BLaER1 treated with 17β-estradiol and CSF1 and Interleukin-3, amounts not matched to agents 10 nM and 100 nM (cell line): ENCODE measurements around the gene FGFRL1.
"Not testable (repeated sequence)": the region's sequence is repeated elsewhere in the genome, so short reads cannot be mapped to it uniquely, and the experiment has no call there.

ENCODE experiments used
- H3K27ac ChIP-seq, 11 experiments: shearing (Covaris generic); formaldehyde crosslinking; 2 replicates each; pipeline ENCODE4 v1.8.1; 2022
- H3K27me3 ChIP-seq, 11 experiments: shearing (Covaris generic); formaldehyde crosslinking; 2 replicates each; pipeline ENCODE4 v1.8.1; 2022
- H3K36me3 ChIP-seq, 11 experiments: shearing (Covaris generic); formaldehyde crosslinking; 2 replicates each; pipeline ENCODE4 v1.8.1; 2022
- H3K4me1 ChIP-seq, 10 experiments: shearing (Covaris generic); formaldehyde crosslinking; 2 replicates each; pipeline ENCODE4 v1.8.1; 2022
- H3K4me2 ChIP-seq, 11 experiments: shearing (Covaris generic); formaldehyde crosslinking; 2 replicates each; pipeline ENCODE4 v1.8.1; 2022
- H3K4me3 ChIP-seq, 10 experiments: shearing (Covaris generic); formaldehyde crosslinking; 2 replicates each; pipeline ENCODE4 v1.8.1; 2022
- H3K9ac ChIP-seq, 11 experiments: shearing (Covaris generic); formaldehyde crosslinking; 2 replicates each; pipeline ENCODE4 v1.8.1; 2022
- H3K9me3 ChIP-seq, 11 experiments: shearing (Covaris generic); formaldehyde crosslinking; replicated peaks in 1 of 11; 2 replicates each; pipeline ENCODE4 v1.8.1; 2022
- H4K20me1 ChIP-seq, 11 experiments: shearing (Covaris generic); formaldehyde crosslinking; 2 replicates each; pipeline ENCODE4 v1.8.1; 2022
- Cebpa-rat ChIP-seq, 11 experiments: shearing (Covaris generic); IDR thresholded peaks; 2 replicates each; pipeline ENCODE4 v1.8.1; 2022

The FGFRL1 gene

DNA sequence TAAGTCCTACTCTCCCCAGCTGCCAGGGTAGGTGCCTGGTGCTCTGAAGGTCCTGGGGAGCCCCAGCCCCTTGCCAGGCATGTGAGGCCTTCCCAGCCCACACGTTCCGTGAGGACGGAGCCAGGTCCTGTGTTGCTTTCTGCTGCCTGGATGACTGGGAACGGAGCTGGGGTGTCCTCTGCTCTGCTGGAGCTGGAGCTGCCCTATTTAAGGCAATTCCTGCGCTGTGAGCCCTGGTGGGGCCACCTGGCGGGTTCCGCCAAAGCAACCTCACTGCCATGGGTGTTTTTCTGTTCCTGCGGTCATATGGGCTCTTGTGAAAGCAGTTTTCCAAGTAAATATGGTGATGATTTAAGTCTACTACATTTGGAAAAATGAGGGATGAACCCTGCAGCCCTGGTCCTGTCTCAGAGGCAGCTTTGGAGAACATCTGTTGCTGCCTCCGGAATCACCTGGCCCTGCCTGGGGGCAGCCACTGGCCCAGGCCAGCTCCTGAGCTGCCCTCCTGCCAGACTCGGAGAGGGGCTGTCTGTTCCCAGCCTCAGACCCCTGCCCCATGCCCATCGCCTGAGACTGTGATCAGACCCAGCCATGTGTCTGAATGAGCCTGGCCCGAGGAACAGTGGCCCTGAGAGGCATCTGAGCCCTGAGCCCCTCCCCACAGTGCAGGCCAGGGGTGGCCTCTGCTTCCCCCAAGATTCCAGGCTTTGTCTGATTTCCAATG lies 33.2 kb downstream of the FGFRL1 start:
- H3K27ac ChIP-seq = peak overlapping the region in 6 of 11 experiments; percentile 28 to 64 (median 38); a peak in 8 of 22 replicates
- H3K36me3 ChIP-seq = no peaks in the 10 kb centered on the region
- H3K9ac ChIP-seq = peak overlapping the region in 2 of 11 experiments; percentile 35 to 50; a peak in 3 of 22 replicates

DNA sequence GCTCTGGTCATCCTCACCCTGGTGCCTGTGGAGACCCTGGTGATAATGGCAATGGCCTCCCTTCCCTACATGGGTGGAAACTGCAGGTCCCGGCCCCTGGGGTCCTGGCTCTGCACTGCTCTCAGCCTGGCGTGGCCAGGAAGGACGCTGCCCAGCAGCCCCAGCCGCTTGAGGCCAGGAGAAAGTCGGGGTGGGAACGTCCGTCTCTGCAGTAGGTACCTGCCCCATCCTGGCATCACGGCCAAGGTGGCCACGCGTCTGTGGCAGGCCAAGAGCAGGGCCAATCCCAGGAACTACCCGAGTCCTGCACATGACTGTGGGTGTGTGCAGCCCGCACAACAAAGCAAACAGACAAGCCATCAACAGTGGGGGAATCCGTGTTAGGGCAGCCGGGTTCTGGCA lies 33.8 kb downstream of the FGFRL1 start:
- Histone ChIP-seq H3K36me3 (no peaks in the 10 kb centered on the region), H3K27me3 (peaks cover 50 to 84% (median 68%) of the 10 kb centered on the region in 11 experiments), H3K4me3 (no peak overlapping the region), H3K9me3 (peaks cover 0 to 6% (median 0%) of the 10 kb centered on the region in 11 experiments; a peak in 5 of 22 replicates), H3K9ac (no peak overlapping the region), H3K4me1 (peaks cover 31 to 77% (median 61%) of the 10 kb centered on the region in 10 experiments), H3K27ac (no peak overlapping the region), H3K4me2 (peak overlapping the region in 4 of 11 experiments; percentile 74 to 95 (median 86); a peak in 3 of 22 replicates), H4K20me1 (peaks cover 0 to 10% (median 0%) of the 10 kb centered on the region in 11 experiments; a peak in 6 of 22 replicates)
- TF ChIP-seq Cebpa-rat (IDR thresholded peaks at IDR 0.05) = no peak

More for the DNA sequence above, 33.2 kb downstream of the FGFRL1 start:
- H3K4me3 ChIP-seq = no peak overlapping the region; a peak in 1 of 20 replicates
- H3K4me1 ChIP-seq = peaks cover 26 to 72% (median 56%) of the 10 kb centered on the region in 10 experiments
- no peak for TF ChIP-seq Cebpa-rat (IDR thresholded peaks at IDR 0.05)
- H3K27me3 ChIP-seq = peaks cover 50 to 79% (median 67%) of the 10 kb centered on the region in 11 experiments
- peaks cover 0 to 14% (median 0%) of the 10 kb centered on the region in 11 experiments; a peak in 6 of 22 replicates for H4K20me1 ChIP-seq
- peaks cover 0 to 6% (median 0%) of the 10 kb centered on the region in 11 experiments; a peak in 5 of 22 replicates for H3K9me3 ChIP-seq
- peak overlapping the region in 9 of 11 experiments; percentile 51 to 95 (median 74); a peak in 13 of 22 replicates for H3K4me2 ChIP-seq

DNA sequence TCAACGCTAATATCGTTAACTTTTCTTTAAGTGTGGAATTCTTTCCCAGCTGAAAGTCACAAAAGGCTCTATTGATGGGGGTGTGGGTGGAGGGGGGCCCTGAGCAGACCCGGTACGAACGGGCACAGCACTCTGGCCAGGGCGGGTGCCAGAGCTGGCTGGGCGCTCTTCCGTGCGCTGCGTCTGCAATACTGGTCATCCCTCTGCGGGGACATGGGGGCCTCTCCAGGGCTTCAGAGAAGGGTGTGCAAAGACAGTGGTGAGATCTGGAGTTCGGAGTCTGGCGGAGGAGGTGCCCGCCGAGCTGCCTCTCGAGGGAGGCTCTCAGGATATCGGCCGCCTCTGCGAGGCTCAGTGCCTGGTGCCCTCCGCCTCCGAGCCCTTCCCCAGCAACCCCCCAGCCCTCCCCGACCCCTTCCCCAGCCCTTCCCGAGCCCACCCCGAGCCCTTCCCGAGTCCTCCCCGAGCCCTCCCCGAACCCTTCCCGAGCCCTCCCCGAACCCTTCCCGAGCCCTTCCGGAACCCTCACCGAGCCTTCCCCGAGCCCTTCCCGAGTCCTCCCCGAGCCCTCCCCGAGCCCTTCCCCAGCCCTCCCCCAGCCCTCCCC lies 34.3 kb downstream of the FGFRL1 start:
- H3K4me2 ChIP-seq = no peak overlapping the region
- H3K27me3 ChIP-seq = peaks cover 48 to 84% (median 69%) of the 10 kb centered on the region in 11 experiments
- no peak overlapping the region for H3K9ac ChIP-seq
- no peak overlapping the region for H3K27ac ChIP-seq
- H3K36me3 ChIP-seq = no peaks in the 10 kb centered on the region
- H3K4me1 ChIP-seq = peaks cover 36 to 81% (median 66%) of the 10 kb centered on the region in 10 experiments
- H4K20me1 ChIP-seq = peaks cover 0 to 8% (median 0%) of the 10 kb centered on the region in 11 experiments; a peak in 6 of 22 replicates
- TF ChIP-seq Cebpa-rat (IDR thresholded peaks at IDR 0.05) = no peak
- no peak overlapping the region for H3K4me3 ChIP-seq
- H3K9me3 ChIP-seq = peaks cover 0 to 9% (median 0%) of the 10 kb centered on the region in 11 experiments; a peak in 7 of 22 replicates

DNA sequence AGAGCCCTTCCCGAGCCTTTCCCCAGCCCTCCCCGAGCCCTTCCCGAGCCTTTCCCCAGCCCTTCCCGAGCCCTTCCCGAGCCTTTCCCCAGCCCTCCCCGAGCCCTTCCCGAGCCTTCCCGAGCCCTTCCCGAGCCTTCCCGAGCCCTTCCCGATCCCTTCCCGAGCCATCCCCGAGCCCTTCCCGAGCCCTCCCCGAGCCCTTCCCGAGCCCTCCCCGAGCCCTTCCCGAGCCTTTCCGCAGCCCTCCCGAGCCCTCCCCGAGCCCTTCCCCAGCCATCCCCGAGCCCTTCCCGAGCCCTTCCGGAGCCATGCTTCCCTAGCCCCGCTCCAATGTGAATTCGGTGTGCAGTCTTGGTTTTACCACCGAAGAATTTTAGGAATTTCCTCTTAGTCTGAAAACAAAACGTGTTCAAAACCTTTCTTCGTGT lies 35.2 kb downstream of the FGFRL1 start:
- Histone ChIP-seq H3K27me3 (peaks cover 43 to 84% (median 69%) of the 10 kb centered on the region in 11 experiments), H3K4me1 (peaks cover 37 to 81% (median 68%) of the 10 kb centered on the region in 10 experiments), H3K9me3 (peaks cover 2 to 16% (median 6%) of the 10 kb centered on the region in 11 experiments; a peak in 20 of 22 replicates)
- H3K4me3 ChIP-seq, H3K36me3 ChIP-seq, H3K9ac ChIP-seq, H3K4me2 ChIP-seq, H4K20me1 ChIP-seq, H3K27ac ChIP-seq: not testable (repeated sequence)

DNA sequence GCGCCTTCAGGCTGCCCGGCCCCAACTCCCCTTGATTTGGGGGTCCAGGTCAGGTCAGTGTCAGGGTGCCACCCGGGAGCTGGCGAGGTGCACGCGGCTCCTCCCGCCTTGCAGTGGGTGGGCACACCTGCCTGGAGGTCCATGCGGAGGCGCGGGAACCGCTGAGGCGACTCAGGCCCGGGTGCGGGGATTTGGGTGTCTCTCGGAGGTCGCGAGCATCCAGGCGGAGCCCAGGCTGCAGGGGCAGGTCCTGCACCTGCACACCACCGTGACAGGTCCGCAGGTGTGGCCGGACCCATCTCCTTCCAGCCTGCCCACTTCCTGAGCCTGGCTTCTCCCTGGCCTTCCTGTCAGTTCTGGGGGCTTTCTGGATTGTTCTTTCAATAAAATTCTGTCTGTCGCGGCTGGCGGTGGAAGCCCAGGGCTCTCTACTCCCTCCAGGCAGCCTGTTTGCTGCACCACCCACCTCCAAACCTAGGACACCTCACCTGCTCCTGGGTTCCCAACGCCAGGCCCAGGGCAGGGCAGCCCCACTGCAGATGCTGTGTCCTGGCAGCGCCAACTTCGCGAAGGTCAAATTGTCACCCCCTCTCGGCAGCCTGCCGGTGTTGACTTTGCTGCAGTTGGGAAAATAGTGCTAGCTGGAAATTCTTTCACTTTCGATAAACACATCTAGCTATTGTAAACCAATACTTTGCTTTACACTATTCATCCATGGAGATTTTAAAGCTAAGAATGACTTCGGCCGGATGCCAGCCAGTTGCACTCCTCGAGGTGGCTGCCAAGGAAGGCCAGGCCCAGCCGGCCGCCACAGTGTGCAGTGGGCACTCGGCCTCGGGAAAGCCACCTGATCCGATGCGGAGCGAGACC lies 35.9 kb downstream of the FGFRL1 start:
- Histone ChIP-seq H3K27me3 (peaks cover 46 to 84% (median 70%) of the 10 kb centered on the region in 11 experiments), H3K36me3 (no peaks in the 10 kb centered on the region; a peak in 1 of 22 replicates), H3K4me3 (no peak overlapping the region), H4K20me1 (peaks cover 0 to 10% (median 0%) of the 10 kb centered on the region in 11 experiments; a peak in 4 of 22 replicates), H3K4me1 (peaks cover 32 to 78% (median 64%) of the 10 kb centered on the region in 10 experiments), H3K9me3 (peaks cover 9 to 24% (median 14%) of the 10 kb centered on the region in 11 experiments; a peak in 20 of 22 replicates), H3K4me2 (peak overlapping the region; percentile 11 to 92 (median 84); a peak in 20 of 22 replicates), H3K9ac (no peak overlapping the region), H3K27ac (no peak overlapping the region)
- TF ChIP-seq Cebpa-rat (IDR thresholded peaks at IDR 0.05) = no peak

DNA sequence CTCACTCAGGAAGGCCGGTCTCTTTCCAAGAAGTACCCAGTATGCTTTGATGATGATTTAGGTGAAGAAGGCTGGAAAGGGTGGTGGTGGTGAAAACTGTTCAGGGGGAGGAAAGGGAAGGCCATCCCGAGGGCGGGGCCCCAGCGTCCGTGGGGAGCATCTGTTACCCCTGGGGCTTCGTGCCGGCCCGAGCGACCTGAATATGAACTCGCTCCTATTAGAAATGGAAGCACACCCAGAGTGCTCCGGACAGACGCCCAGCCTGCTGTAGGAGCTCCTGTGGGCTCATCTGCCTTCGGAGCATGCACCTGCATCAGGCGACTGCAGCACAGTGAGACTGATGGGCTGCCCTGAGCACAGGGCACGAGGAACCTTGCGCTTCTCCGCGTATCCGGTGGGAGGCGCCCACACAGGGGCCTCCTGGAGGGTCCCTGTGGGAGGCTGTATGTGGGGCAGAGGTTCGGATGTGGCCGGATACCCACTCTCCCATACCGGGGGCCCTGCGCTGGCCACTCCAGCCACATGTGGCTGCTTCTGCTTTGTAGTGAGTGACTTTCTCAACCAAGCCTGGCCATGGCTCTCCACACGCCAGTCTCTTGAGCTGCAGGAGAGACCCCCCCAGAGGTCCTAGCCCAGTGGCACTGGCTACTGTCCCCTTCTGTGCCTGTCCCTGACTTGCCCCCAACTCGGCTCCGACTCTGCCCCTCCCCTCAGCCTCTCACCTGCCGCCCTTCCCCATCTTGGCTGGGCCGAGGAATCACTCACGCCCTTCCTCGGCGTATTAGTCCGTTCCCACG lies 36.7 kb downstream of the FGFRL1 start:
- H3K4me3 ChIP-seq = no peak overlapping the region
- H3K4me1 ChIP-seq = peaks cover 36 to 84% (median 65%) of the 10 kb centered on the region in 10 experiments
- H3K9ac ChIP-seq = no peak overlapping the region
- H3K27ac ChIP-seq = peak overlapping the region in 5 of 11 experiments; percentile 28 to 50 (median 40); a peak in 8 of 22 replicates
- peaks cover 54 to 90% (median 76%) of the 10 kb centered on the region in 11 experiments for H3K27me3 ChIP-seq
- H4K20me1 ChIP-seq = peaks cover 0 to 18% (median 5%) of the 10 kb centered on the region in 11 experiments; a peak in 8 of 22 replicates
- peak overlapping the region; percentile 78 to 92 (median 87) for H3K4me2 ChIP-seq
- no peak for TF ChIP-seq Cebpa-rat (IDR thresholded peaks at IDR 0.05)
- H3K36me3 ChIP-seq = no peaks in the 10 kb centered on the region; a peak in 1 of 22 replicates
- H3K9me3 ChIP-seq = peaks cover 9 to 28% (median 17%) of the 10 kb centered on the region in 11 experiments; a peak in 20 of 22 replicates

DNA sequence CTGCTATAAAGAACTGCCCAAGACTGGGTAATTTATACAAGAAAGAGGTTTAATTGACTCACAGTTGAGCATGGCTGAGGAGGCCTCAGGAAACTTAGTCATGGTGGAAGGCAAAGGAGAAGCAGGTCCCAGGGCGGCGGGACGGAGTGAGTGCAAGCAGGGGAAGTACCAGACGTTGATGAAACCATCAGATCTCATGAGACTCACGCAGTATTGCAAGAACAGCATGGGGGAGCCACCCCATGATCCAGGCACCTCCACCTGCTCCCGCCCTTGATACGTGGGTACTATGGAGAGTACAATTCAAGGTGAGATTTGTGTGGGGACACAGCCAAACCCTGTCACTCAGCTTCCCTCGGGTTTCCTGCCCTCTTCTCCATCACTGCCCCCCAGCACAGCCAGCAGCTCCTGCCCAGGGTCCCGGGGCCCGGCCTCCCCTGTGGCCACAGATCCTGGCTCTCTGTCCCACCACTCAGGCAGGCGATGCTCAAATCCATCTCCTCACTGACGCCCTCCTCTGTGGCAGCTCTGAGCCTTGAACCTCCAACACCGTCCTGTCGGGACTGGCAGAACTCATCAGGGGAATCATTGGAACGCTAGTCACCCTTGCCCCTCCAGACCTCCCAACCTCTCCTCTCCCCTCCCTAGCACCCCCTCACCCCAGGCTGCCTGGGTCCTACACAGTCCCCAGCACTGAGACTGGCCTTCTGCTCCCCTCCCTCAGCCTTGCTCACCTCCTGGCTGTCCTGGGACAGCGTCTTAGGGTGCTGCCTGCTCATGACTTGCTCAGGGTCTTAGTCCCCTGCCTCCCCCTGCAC lies 37.6 kb downstream of the FGFRL1 start:
- Histone ChIP-seq H3K4me2 (peak overlapping the region; percentile 78 to 92 (median 87)), H3K9me3 (peaks cover 9 to 28% (median 17%) of the 10 kb centered on the region in 11 experiments; a peak in 20 of 22 replicates), H3K27ac (peak overlapping the region in 6 of 11 experiments; percentile 22 to 50 (median 38); a peak in 8 of 22 replicates), H3K36me3 (no peaks in the 10 kb centered on the region; a peak in 1 of 22 replicates), H3K9ac (no peak overlapping the region), H3K27me3 (peaks cover 60 to 90% (median 76%) of the 10 kb centered on the region in 11 experiments), H3K4me3 (peak overlapping the region in 4 of 10 experiments; percentile 13 to 42 (median 25); a peak in 6 of 20 replicates), H3K4me1 (peaks cover 41 to 80% (median 59%) of the 10 kb centered on the region in 10 experiments), H4K20me1 (peaks cover 0 to 24% (median 10%) of the 10 kb centered on the region in 11 experiments; a peak in 12 of 22 replicates)
- TF ChIP-seq Cebpa-rat (IDR thresholded peaks at IDR 0.05) = peak in 2 of 11 experiments; percentile 7 to 19; a peak in 2 of 22 replicates
